HepG2 (cell line): ENCODE measurements around the gene NSMCE1. TPM values are rescaled to one million over a fixed set of nuclear protein-coding genes. Genes with fewer than 3 reads are reported as not detected.

Source experiments
- SOX13 ChIP-seq, 3 experiments: fragments of 450-650 bp in 1 of 3; sonication (generic) in 1 of 3; formaldehyde crosslinking in 1 of 3; IDR thresholded peaks in 2 of 3; conservative IDR thresholded peaks in 1 of 3; 2 replicates each; pipeline versions ENCODE4 v1.5.0 to v1.6.1; 2016 to 2020; ENCODE audit warnings: antibody characterized with exemption in 1 of 3, mild to moderate bottlenecking in 1 of 3, missing compliant biosample characterization in 1 of 3, missing genetic modification reagents in 1 of 3, moderate library complexity in 1 of 3
- SRY ChIP-seq: sonication (generic); formaldehyde crosslinking; IDR thresholded peaks from 2 replicates; pipeline ENCODE4 v1.8.0; 2022; ENCODE audit warnings: mild to moderate bottlenecking, missing genetic modification reagents
- SYNCRIP ChIP-seq: fragments of 200-400 bp; formaldehyde crosslinking; IDR thresholded peaks from 2 replicates; pipeline ENCODE4 v1.6.1; 2018; ENCODE audit warnings: mild to moderate bottlenecking, low read depth, low read length; ENCODE audit not compliant: insufficient read depth
- TCF12 ChIP-seq, 2 experiments: fragments of 450-650 bp in 1 of 2; sonication (generic) in 1 of 2; formaldehyde crosslinking in 1 of 2; IDR thresholded peaks; 2 replicates each; pipeline versions ENCODE4 v1.6.1 to v1.8.0; 2017 to 2022; ENCODE audit warnings: antibody characterized with exemption in 1 of 2, mild to moderate bottlenecking in 1 of 2, missing genetic modification reagents in 1 of 2, moderate library complexity in 1 of 2
- XBP1 ChIP-seq: sonication (generic); formaldehyde crosslinking; IDR thresholded peaks from 2 replicates; pipeline ENCODE4 v1.5.0; 2020; ENCODE audit warnings: missing genetic modification reagents
- ZNF10 ChIP-seq: sonication (generic); formaldehyde crosslinking; IDR thresholded peaks from 2 replicates; pipeline ENCODE4 v1.4.0; 2020; ENCODE audit warnings: mild to moderate bottlenecking, low read depth, missing genetic modification reagents, borderline replicate concordance
- ZNF607 ChIP-seq: sonication (generic); formaldehyde crosslinking; IDR thresholded peaks from 2 replicates; pipeline ENCODE4 v1.5.1; 2020; ENCODE audit warnings: missing genetic modification reagents, mild to moderate bottlenecking, borderline replicate concordance
- polyA plus RNA-seq, 8 experiments: library from polyadenylated mRNA; depleted of rRNA in 3 of 8; stranded (reverse) in 7 of 8; unstranded in 1 of 8; fragments of >200 nt; fragmentation: Illumina TruSeq in 4 of 8; extraction: Trizol in 4 of 8; gene quantifications; 2 replicates each; pipeline versions ENCODE4 v1.2.1 to v1.2.3, GENCODE V29; 2011 to 2016; ENCODE audit warnings: low read depth in 4 of 8, missing spikeins in 1 of 8, mixed read lengths in 1 of 8; ENCODE audit not compliant: insufficient read depth in 1 of 8
- total RNA-seq, 5 experiments: library from RNA; depleted of rRNA; stranded (reverse); fragments of >200 nt; fragmentation: Illumina TruSeq; extraction: Trizol; gene quantifications; 2 replicates each; pipeline ENCODE4 v1.2.3, GENCODE V29; 2016; ENCODE audit warnings: low read depth in 1 of 5
- TF ChIP-seq, protein P1 (sequence below): sonication (generic); formaldehyde crosslinking; conservative IDR thresholded peaks from 2 replicates; pipeline ENCODE4 v1.4.0; 2020; ENCODE audit warnings: missing genetic modification reagents
- TF ChIP-seq, protein P2 (sequence below): IDR thresholded peaks from 2 replicates; pipeline ENCODE4 v1.6.1; 2016; ENCODE audit warnings: mild to moderate bottlenecking
- TF ChIP-seq, protein P3 (sequence below): sonication (generic); formaldehyde crosslinking; IDR thresholded peaks from 2 replicates; pipeline ENCODE4 v1.4.0; 2020; ENCODE audit warnings: missing genetic modification reagents
- TF ChIP-seq, protein P4 (sequence below), 2 experiments: fragments of 450-650 bp in 1 of 2; sonication (generic) in 1 of 2; formaldehyde crosslinking; IDR thresholded peaks; 2 replicates each; pipeline versions ENCODE4 v1.5.0 to v1.8.0; 2020 to 2022; ENCODE audit warnings: mild to moderate bottlenecking in 1 of 2, missing genetic modification reagents in 1 of 2
- TF ChIP-seq, protein P5 (sequence below): sonication (generic); formaldehyde crosslinking; IDR thresholded peaks from 2 replicates; pipeline ENCODE4; 2020; ENCODE audit warnings: missing genetic modification reagents, mild to moderate bottlenecking, borderline replicate concordance
- TF ChIP-seq, protein P6 (sequence below): sonication (generic); formaldehyde crosslinking; IDR thresholded peaks from 2 replicates; pipeline ENCODE4 v1.5.1; 2020; ENCODE audit warnings: missing genetic modification reagents, mild to moderate bottlenecking, borderline replicate concordance

NSMCE1 gene
- total and polyA plus RNA-seq, 2 of the 13 experiments (the other 11 are each of a cell fraction or from before 2014, with no cell fraction given), result 42.7 to 52.9 TPM

DNA sequence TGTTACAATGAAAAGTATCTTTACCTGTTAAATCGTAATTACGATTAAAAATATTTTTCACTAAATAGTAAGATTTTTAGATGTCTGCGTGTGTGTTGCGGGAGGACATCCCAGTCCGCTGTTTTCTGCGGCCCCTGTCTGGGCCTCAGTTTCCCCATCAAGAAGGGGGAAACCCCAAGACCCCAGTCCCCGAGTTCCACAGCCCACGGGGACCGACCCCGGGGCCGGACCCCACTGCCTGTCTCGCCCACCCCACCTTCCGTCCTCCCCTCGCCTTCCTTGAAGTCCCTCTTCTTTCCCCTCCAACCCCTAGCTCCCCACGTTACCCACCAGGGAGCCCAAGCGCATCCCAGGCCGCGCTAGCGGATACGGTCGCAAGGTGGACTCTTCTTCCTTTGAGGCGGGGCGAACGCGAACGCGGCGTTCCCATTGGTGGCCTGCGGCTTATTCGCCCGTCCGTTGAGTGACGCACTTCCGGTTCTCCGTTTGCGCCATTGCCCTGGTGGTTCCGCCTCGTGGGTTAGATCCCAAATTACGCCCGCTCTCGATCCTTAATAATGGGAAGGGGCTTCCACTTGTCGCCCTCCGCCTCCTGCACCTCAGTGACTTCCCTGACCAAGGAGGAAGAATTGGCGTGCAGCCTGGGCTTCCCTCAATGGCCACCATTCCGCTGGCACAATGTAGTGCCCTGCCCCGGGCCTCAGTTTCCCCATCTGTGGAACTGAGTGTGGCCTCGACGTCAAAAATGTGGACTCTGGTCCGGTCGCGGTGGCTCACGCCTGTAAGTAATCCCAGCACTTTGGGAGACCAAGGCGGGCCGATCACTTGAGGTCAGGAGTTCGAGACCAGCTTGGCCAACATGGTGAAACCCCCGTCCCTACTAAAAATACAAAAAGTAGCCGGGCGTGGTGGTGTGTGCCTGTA lies at the start of gene NSMCE1 (continued):
- TF ChIP-seq, protein P1, sequence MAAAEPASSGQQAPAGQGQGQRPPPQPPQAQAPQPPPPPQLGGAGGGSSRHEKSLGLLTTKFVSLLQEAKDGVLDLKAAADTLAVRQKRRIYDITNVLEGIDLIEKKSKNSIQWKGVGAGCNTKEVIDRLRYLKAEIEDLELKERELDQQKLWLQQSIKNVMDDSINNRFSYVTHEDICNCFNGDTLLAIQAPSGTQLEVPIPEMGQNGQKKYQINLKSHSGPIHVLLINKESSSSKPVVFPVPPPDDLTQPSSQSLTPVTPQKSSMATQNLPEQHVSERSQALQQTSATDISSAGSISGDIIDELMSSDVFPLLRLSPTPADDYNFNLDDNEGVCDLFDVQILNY, result no peak
- TF ChIP-seq XBP1, result no peak
- TF ChIP-seq, protein P2, sequence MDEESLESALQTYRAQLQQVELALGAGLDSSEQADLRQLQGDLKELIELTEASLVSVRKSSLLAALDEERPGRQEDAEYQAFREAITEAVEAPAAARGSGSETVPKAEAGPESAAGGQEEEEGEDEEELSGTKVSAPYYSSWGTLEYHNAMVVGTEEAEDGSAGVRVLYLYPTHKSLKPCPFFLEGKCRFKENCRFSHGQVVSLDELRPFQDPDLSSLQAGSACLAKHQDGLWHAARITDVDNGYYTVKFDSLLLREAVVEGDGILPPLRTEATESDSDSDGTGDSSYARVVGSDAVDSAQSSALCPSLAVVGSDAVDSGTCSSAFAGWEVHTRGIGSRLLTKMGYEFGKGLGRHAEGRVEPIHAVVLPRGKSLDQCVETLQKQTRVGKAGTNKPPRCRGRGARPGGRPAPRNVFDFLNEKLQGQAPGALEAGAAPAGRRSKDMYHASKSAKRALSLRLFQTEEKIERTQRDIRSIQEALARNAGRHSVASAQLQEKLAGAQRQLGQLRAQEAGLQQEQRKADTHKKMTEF, result peak; percentile 77
- TF ChIP-seq TCF12 (IDR thresholded peaks at IDR 0.05), result no peak
- TF ChIP-seq TCF12 (CRISPR knock-in tag; IDR thresholded peaks at IDR 0.05), result no peak
- peak; percentile 86 for TF ChIP-seq ZNF607
- TF ChIP-seq, protein P3, sequence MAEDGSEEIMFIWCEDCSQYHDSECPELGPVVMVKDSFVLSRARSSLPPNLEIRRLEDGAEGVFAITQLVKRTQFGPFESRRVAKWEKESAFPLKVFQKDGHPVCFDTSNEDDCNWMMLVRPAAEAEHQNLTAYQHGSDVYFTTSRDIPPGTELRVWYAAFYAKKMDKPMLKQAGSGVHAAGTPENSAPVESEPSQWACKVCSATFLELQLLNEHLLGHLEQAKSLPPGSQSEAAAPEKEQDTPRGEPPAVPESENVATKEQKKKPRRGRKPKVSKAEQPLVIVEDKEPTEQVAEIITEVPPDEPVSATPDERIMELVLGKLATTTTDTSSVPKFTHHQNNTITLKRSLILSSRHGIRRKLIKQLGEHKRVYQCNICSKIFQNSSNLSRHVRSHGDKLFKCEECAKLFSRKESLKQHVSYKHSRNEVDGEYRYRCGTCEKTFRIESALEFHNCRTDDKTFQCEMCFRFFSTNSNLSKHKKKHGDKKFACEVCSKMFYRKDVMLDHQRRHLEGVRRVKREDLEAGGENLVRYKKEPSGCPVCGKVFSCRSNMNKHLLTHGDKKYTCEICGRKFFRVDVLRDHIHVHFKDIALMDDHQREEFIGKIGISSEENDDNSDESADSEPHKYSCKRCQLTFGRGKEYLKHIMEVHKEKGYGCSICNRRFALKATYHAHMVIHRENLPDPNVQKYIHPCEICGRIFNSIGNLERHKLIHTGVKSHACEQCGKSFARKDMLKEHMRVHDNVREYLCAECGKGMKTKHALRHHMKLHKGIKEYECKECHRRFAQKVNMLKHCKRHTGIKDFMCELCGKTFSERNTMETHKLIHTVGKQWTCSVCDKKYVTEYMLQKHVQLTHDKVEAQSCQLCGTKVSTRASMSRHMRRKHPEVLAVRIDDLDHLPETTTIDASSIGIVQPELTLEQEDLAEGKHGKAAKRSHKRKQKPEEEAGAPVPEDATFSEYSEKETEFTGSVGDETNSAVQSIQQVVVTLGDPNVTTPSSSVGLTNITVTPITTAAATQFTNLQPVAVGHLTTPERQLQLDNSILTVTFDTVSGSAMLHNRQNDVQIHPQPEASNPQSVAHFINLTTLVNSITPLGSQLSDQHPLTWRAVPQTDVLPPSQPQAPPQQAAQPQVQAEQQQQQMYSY, result no peak
- TF ChIP-seq, protein P4, sequence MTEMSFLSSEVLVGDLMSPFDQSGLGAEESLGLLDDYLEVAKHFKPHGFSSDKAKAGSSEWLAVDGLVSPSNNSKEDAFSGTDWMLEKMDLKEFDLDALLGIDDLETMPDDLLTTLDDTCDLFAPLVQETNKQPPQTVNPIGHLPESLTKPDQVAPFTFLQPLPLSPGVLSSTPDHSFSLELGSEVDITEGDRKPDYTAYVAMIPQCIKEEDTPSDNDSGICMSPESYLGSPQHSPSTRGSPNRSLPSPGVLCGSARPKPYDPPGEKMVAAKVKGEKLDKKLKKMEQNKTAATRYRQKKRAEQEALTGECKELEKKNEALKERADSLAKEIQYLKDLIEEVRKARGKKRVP (CRISPR knock-in tag; IDR thresholded peaks at IDR 0.05), result peak in 1 of 2 experiments; percentile 72; a peak in 2 of 4 replicates
- TF ChIP-seq, protein P5, sequence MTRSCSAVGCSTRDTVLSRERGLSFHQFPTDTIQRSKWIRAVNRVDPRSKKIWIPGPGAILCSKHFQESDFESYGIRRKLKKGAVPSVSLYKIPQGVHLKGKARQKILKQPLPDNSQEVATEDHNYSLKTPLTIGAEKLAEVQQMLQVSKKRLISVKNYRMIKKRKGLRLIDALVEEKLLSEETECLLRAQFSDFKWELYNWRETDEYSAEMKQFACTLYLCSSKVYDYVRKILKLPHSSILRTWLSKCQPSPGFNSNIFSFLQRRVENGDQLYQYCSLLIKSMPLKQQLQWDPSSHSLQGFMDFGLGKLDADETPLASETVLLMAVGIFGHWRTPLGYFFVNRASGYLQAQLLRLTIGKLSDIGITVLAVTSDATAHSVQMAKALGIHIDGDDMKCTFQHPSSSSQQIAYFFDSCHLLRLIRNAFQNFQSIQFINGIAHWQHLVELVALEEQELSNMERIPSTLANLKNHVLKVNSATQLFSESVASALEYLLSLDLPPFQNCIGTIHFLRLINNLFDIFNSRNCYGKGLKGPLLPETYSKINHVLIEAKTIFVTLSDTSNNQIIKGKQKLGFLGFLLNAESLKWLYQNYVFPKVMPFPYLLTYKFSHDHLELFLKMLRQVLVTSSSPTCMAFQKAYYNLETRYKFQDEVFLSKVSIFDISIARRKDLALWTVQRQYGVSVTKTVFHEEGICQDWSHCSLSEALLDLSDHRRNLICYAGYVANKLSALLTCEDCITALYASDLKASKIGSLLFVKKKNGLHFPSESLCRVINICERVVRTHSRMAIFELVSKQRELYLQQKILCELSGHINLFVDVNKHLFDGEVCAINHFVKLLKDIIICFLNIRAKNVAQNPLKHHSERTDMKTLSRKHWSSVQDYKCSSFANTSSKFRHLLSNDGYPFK (CRISPR knock-in tag), result peak; percentile 80; the same call in 1 of the 2 replicates
- no peak for TF ChIP-seq ZNF10 (CRISPR knock-in tag)
- TF ChIP-seq SOX13 (IDR thresholded peaks at IDR 0.05), result no peak
- peak in 1 of 2 experiments; percentile 36; a peak in 1 of 4 replicates for TF ChIP-seq SOX13 (CRISPR knock-in tag; conservative IDR thresholded peaks at IDR 0.05 in 1 of 2, IDR thresholded peaks at IDR 0.05 in 1 of 2)
- no peak for TF ChIP-seq SYNCRIP
- peak; percentile 83 for TF ChIP-seq SRY
- TF ChIP-seq, protein P6, sequence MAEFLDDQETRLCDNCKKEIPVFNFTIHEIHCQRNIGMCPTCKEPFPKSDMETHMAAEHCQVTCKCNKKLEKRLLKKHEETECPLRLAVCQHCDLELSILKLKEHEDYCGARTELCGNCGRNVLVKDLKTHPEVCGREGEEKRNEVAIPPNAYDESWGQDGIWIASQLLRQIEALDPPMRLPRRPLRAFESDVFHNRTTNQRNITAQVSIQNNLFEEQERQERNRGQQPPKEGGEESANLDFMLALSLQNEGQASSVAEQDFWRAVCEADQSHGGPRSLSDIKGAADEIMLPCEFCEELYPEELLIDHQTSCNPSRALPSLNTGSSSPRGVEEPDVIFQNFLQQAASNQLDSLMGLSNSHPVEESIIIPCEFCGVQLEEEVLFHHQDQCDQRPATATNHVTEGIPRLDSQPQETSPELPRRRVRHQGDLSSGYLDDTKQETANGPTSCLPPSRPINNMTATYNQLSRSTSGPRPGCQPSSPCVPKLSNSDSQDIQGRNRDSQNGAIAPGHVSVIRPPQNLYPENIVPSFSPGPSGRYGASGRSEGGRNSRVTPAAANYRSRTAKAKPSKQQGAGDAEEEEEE, result no peak; the same call in 1 of the 2 replicates
